ENCODE results near the gene LGR6.

LGR6 gene

GRCh38 chr1:202288177-202288576 is 94.6 kb downstream of the LGR6 start:
- no peak for DNase-seq (ENCODE audit: low read depth)

GRCh38 chr1:202289009-202289408 is 95.4 kb downstream of the LGR6 start:
- DNase-seq (ENCODE audit: low read depth) = no peak

- no peak for DNase-seq (ENCODE audit: low read depth)
Measured at GRCh38 chr1:202291001-202291400, 97.4 kb downstream of the LGR6 start.

GRCh38 chr1:202291961-202292712 is 98.5 kb downstream of the LGR6 start:
- DNase-seq (ENCODE audit: low read depth) = no peak

GRCh38 chr1:202292773-202293172 is 99.2 kb downstream of the LGR6 start:
- no peak for DNase-seq (ENCODE audit: low read depth)

GRCh38 chr1:202293569-202293968 is 100.0 kb downstream of the LGR6 start:
- DNase-seq (ENCODE audit: low read depth) = no peak

GRCh38 chr1:202302166-202302565 is 108.6 kb downstream of the LGR6 start:
- DNase-seq (ENCODE audit: low read depth) = no peak

- no peak for DNase-seq (ENCODE audit: low read depth)
Measured at GRCh38 chr1:202304375-202304774, 110.8 kb downstream of the LGR6 start.

GRCh38 chr1:202305168-202305567 is 111.6 kb downstream of the LGR6 start:
- no peak for DNase-seq (ENCODE audit: low read depth)

GRCh38 chr1:202306535-202307345 is 113.1 kb downstream of the LGR6 start:
- no peak for DNase-seq (ENCODE audit: low read depth)

GRCh38 chr1:202310071-202310725 is 116.6 kb downstream of the LGR6 start:
- no peak for DNase-seq (ENCODE audit: low read depth)

- no peak for DNase-seq (ENCODE audit: low read depth)
Measured at GRCh38 chr1:202310746-202311145, 117.1 kb downstream of the LGR6 start.

- no peak for DNase-seq (ENCODE audit: low read depth)
Measured at GRCh38 chr1:202311875-202312635, 118.5 kb downstream of the LGR6 start.

- peak; percentile 36 for DNase-seq (ENCODE audit: low read depth)
Measured at GRCh38 chr1:202315576-202316168, 122.1 kb downstream of the LGR6 start.

GRCh38 chr1:202316186-202316585 is 122.6 kb downstream of the LGR6 start:
- no peak for DNase-seq (ENCODE audit: low read depth)

GRCh38 chr1:202317941-202318925 is 124.6 kb downstream of the LGR6 start:
- no peak for DNase-seq (ENCODE audit: low read depth)

- DNase-seq (ENCODE audit: low read depth) = no peak
Measured at GRCh38 chr1:202319381-202320080, 125.9 kb downstream of the LGR6 start.

- no peak for DNase-seq (ENCODE audit: low read depth)
Measured at GRCh38 chr1:202320081-202320405, 126.4 kb downstream of the LGR6 start.

GRCh38 chr1:202323731-202324130 is 130.1 kb downstream of the LGR6 start:
- DNase-seq (ENCODE audit: low read depth) = no peak

GRCh38 chr1:202324646-202325045 is 131.0 kb downstream of the LGR6 start:
- DNase-seq (ENCODE audit: low read depth) = no peak
